OCI-LY1 (cell line): ENCODE data around the gene ZFYVE28.

ENCODE experiments used
- H2AFZ ChIP-seq: fragments of 200-600 bp; sonication (generic), shearing (Covaris generic); 2 replicates; pipeline ENCODE4 v1.6.0; 2014; ENCODE audit warnings: antibody characterized with exemption, mild to moderate bottlenecking, low read length
- H3F3A ChIP-seq: fragments of 200-600 bp; sonication (generic), shearing (Covaris generic); 2 replicates; pipeline ENCODE4 v1.6.0; 2014; ENCODE audit warnings: mild to moderate bottlenecking, antibody characterized with exemption, low read length, moderate library complexity; ENCODE audit not compliant: insufficient read depth
- H3K27ac ChIP-seq: fragments of 200-600 bp; sonication (generic); 2 replicates; pipeline ENCODE4 v1.5.1; 2014; ENCODE audit warnings: low read length, mixed run types, mild to moderate bottlenecking, low read depth; ENCODE audit not compliant: poor library complexity, severe bottlenecking
- H3K27me3 ChIP-seq: fragments of 200-600 bp; sonication (generic); 2 replicates; pipeline ENCODE4 v1.6.0; 2014; ENCODE audit warnings: antibody characterized with exemption, mild to moderate bottlenecking, low read length, moderate library complexity; ENCODE audit not compliant: insufficient read depth
- H3K36me3 ChIP-seq: fragments of 200-600 bp; sonication (generic); 2 replicates; pipeline ENCODE4 v1.6.1; 2014; ENCODE audit warnings: mild to moderate bottlenecking, antibody characterized with exemption, low read length, moderate library complexity, mixed read lengths; ENCODE audit not compliant: insufficient read depth
- H3K4me1 ChIP-seq: fragments of 200-600 bp; sonication (generic); 2 replicates; pipeline ENCODE4 v1.5.1; 2014; ENCODE audit warnings: mild to moderate bottlenecking, low read length, moderate library complexity; ENCODE audit not compliant: insufficient read depth, severe bottlenecking
- H3K4me2 ChIP-seq: fragments of 200-600 bp; sonication (generic), shearing (Covaris generic); 2 replicates; pipeline ENCODE4 v1.6.1; 2014; ENCODE audit warnings: low read length
- H3K4me3 ChIP-seq: fragments of 200-600 bp; sonication (generic); 2 replicates; pipeline ENCODE4 v1.5.1; 2014; ENCODE audit warnings: low read length, low read depth, mild to moderate bottlenecking, mixed read lengths; ENCODE audit not compliant: poor library complexity, severe bottlenecking
- H3K79me2 ChIP-seq: fragments of 200-600 bp; shearing (Covaris generic); 2 replicates; pipeline ENCODE4 v1.6.1; 2016; ENCODE audit warnings: mixed run types, low read length, mixed read lengths; ENCODE audit not compliant: insufficient read depth
- H3K9ac ChIP-seq: fragments of 200-600 bp; sonication (generic), shearing (Covaris generic); 2 replicates; pipeline ENCODE4 v1.6.1; 2014; ENCODE audit warnings: mild to moderate bottlenecking, low read length, mixed read lengths
- H3K9me2 ChIP-seq: fragments of 200-600 bp; sonication (generic), shearing (Covaris generic); 2 replicates; pipeline ENCODE4 v1.6.1; 2014; ENCODE audit warnings: low read depth, mild to moderate bottlenecking, low read length, mixed read lengths
- H3K9me3 ChIP-seq: fragments of 200-600 bp; shearing (Covaris generic); 2 replicates; pipeline ENCODE4 v1.6.1; 2014; ENCODE audit warnings: low read length, mixed read lengths
- H4K20me1 ChIP-seq: fragments of 200-600 bp; sonication (generic), shearing (Covaris generic); 2 replicates; pipeline ENCODE4 v1.6.0; 2016; ENCODE audit warnings: mild to moderate bottlenecking, low read length; ENCODE audit not compliant: insufficient read depth
- EZH2 ChIP-seq: fragments of 200-600 bp; sonication (generic), shearing (Covaris generic); IDR thresholded peaks from 2 replicates; pipeline ENCODE4 v1.8.0; 2017; ENCODE audit warnings: borderline replicate concordance, mixed run types, mild to moderate bottlenecking, antibody characterized with exemption, low read length, moderate library complexity, mixed read lengths
- TF ChIP-seq, protein P1 (sequence below): fragments of 200-600 bp; sonication (generic), shearing (Covaris generic); IDR thresholded peaks from 2 replicates; pipeline ENCODE4 v1.5.1; 2017; ENCODE audit warnings: mild to moderate bottlenecking, antibody characterized with exemption, low read length, moderate library complexity, mixed read lengths

The ZFYVE28 gene

DNA sequence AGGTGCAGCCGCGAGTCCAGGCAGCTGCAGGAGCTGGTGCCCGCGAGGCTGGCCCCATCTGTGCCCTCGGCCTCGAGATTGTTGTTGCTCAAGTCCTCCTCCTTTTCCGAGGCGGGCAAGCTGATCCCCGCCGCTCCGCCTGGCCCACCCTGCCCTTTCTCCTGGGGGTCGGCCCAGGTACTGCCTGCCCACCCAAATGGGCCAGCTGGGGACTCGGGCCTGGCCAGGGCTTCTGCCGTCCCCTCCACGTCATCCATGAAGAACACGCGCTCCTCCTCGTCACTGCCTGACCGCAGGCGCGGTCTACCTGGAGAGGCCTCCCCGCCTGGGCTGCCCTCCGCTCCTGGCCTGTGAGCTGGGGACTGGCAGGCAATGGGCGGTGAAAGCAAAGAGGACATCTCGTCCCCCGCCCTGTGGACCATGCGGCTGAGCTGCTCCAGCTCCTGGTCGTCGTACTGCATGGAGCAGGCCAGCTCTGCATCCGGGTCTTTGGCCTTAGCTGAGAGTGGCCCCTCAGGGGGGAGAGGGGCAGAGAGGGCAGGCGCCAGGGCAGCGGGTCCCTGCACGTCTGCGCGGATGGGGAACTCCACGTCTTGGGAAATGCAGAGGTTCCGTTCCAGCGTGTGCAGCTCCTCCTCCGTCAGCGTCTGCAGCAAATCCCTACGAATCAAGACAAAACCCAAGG lies 113.4 kb downstream of the ZFYVE28 start:
- Histone ChIP-seq H3K9me2 (no peaks in the 10 kb centered on the region), H2AFZ (no peak overlapping the region), H3F3A (no peaks in the 10 kb centered on the region), H3K36me3 (no peaks in the 10 kb centered on the region; the same call in 1 of the 2 replicates), H3K9me3 (no peaks in the 10 kb centered on the region), H3K9ac (no peak overlapping the region), H3K27ac (no peak overlapping the region), H3K27me3 (no peaks in the 10 kb centered on the region), H3K79me2 (no peaks in the 10 kb centered on the region), H4K20me1 (no peaks in the 10 kb centered on the region), H3K4me1 (peaks cover 4% of the 10 kb centered on the region), H3K4me3 (no peak overlapping the region), H3K4me2 (no peak overlapping the region)
- TF ChIP-seq EZH2 = no peak
- TF ChIP-seq, protein P1, sequence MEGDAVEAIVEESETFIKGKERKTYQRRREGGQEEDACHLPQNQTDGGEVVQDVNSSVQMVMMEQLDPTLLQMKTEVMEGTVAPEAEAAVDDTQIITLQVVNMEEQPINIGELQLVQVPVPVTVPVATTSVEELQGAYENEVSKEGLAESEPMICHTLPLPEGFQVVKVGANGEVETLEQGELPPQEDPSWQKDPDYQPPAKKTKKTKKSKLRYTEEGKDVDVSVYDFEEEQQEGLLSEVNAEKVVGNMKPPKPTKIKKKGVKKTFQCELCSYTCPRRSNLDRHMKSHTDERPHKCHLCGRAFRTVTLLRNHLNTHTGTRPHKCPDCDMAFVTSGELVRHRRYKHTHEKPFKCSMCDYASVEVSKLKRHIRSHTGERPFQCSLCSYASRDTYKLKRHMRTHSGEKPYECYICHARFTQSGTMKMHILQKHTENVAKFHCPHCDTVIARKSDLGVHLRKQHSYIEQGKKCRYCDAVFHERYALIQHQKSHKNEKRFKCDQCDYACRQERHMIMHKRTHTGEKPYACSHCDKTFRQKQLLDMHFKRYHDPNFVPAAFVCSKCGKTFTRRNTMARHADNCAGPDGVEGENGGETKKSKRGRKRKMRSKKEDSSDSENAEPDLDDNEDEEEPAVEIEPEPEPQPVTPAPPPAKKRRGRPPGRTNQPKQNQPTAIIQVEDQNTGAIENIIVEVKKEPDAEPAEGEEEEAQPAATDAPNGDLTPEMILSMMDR = no peak

DNA sequence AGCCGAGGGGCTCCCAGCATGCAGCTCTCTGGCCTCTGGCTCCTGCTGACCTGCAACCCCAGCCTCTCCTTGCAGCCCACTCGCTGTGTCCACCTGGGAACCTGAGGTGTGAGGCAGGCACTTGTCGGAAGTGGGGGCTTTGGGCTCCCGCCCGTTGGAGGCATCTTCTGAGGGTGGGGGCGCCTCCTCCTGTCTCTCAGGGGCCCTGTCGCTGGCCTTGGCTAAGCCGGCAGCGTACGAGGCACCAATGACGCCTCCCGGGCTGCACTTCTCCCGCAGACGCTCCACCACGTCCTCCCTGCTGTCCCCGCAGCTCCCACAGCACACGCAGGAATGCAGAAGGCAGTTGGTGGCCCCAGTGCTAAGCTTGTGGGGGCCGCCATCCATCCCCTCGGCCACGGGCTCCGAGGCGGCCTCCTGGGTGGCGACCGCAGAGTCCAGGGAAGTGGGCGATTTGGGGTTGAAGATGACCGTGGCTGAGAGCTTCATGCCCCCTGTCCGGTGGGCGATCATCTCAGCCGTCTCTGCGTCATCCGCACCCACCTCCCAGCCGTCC lies 114.0 kb downstream of the ZFYVE28 start:
- no peak for TF ChIP-seq EZH2
- TF ChIP-seq, protein P1 = no peak
- no peaks in the 10 kb centered on the region for H4K20me1 ChIP-seq
- H3K4me3 ChIP-seq = no peak overlapping the region
- no peaks in the 10 kb centered on the region for H3K27me3 ChIP-seq
- H3K9me3 ChIP-seq = no peaks in the 10 kb centered on the region
- peaks cover 4% of the 10 kb centered on the region for H3K4me1 ChIP-seq
- no peak overlapping the region for H2AFZ ChIP-seq
- H3K27ac ChIP-seq = no peak overlapping the region
- no peaks in the 10 kb centered on the region for H3K9me2 ChIP-seq
- no peaks in the 10 kb centered on the region for H3K79me2 ChIP-seq
- no peak overlapping the region for H3K4me2 ChIP-seq
- no peaks in the 10 kb centered on the region for H3F3A ChIP-seq
- H3K36me3 ChIP-seq = no peaks in the 10 kb centered on the region; the same call in 1 of the 2 replicates
- H3K9ac ChIP-seq = no peak overlapping the region

DNA sequence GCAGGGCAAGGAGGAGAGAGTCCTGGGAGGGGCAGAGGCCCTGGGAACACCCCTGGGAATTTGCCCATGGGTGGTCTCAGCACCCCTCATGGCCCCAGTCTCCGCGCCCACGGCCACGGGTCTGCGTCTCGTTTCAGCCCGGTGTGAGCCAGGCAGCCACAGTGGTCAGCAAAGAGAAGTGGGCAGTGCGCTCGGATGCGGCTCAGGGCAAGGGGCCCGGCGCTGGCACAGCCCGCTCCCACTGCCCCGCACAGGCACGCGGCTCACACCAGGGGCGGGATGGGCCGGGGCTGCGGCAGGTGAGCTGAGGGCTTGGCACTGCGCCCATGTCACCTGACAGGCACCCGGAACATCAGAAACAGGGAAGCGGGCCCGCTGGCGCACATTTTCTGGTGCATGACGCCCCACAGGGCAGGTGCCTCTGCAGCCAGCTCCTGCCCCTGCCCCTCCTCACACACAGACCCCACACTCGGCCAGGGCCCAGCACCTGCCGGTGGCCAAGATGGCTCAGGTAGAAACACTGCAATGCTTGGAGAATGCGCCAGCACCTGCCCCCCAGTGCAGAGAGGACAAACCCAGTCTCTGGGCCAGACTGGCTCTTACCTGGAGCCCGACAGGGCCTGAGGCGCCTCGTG lies 114.6 kb downstream of the ZFYVE28 start:
- Histone ChIP-seq H3K4me3 (no peak overlapping the region), H3K4me1 (peaks cover 6% of the 10 kb centered on the region), H3K27me3 (no peaks in the 10 kb centered on the region), H3K27ac (no peak overlapping the region), H3K9me3 (no peaks in the 10 kb centered on the region), H3K9me2 (no peaks in the 10 kb centered on the region), H3K9ac (no peak overlapping the region), H4K20me1 (no peaks in the 10 kb centered on the region), H2AFZ (no peak overlapping the region), H3F3A (no peaks in the 10 kb centered on the region), H3K36me3 (no peaks in the 10 kb centered on the region; the same call in 1 of the 2 replicates), H3K79me2 (no peaks in the 10 kb centered on the region), H3K4me2 (no peak overlapping the region)
- TF ChIP-seq EZH2 = no peak
- TF ChIP-seq, protein P1 = no peak
